LNCAP (cell line): ENCODE data around the gene SLC23A2.

Experiments
- TF ChIP-seq, protein P1 (sequence below): fragments of 450-650 bp; IDR thresholded peaks from 2 replicates; pipeline ENCODE4 v1.5.1; 2017; ENCODE audit warnings: mild to moderate bottlenecking

The SLC23A2 gene

DNA sequence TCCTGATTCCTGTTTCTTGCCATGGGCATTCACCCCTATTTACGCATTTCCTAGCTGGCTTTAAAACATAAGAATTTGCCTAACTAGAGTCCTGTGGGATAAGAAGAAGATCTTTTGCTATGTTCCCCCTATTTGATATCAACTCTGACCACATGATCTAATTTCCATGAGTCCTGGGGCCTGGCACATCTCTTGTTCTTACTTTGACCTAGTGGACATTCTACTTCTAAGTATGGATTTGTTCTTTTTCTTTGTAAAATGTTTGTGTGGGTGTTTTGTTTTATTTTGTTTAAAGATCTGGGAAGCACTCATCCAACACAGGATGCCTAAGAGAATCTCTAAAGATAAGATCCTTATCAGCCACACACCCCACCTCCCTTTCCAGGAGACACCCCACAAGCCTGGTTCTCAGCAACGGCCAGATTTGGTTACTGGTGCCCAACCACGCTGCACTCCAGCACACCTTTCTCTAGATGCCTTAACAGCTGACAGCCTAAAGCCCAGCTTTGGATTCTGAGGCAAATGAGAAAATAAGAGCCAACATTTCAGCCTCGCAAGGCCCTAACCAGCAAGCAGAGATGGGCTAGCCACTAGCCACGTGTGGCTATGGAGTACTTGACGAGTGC is 74.7 kb downstream of the SLC23A2 start:
- TF ChIP-seq, protein P1, sequence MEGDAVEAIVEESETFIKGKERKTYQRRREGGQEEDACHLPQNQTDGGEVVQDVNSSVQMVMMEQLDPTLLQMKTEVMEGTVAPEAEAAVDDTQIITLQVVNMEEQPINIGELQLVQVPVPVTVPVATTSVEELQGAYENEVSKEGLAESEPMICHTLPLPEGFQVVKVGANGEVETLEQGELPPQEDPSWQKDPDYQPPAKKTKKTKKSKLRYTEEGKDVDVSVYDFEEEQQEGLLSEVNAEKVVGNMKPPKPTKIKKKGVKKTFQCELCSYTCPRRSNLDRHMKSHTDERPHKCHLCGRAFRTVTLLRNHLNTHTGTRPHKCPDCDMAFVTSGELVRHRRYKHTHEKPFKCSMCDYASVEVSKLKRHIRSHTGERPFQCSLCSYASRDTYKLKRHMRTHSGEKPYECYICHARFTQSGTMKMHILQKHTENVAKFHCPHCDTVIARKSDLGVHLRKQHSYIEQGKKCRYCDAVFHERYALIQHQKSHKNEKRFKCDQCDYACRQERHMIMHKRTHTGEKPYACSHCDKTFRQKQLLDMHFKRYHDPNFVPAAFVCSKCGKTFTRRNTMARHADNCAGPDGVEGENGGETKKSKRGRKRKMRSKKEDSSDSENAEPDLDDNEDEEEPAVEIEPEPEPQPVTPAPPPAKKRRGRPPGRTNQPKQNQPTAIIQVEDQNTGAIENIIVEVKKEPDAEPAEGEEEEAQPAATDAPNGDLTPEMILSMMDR = no peak

- TF ChIP-seq, protein P1 = no peak
These were observed 75.3 kb downstream of the SLC23A2 start for GRCh38 chr20:4925842-4926530.

DNA sequence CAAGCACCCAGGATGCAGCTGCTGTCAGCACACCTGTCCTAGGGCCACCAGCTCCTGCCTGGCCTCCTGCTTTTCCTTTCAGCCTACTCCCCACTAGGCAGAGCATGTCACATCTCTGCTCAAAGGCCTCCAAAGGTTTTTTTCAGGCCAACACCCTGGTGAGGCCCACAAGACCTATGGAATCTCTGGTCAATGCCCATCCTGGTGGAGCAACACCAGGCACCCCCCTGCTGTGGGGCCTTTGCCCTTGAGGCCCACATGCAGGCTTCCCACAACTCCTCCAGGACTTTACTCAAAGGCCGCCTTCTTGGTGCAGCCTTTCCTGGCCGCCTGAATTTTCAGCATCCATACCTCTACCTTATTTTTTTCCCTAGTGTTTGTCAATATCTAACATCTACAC is 76.9 kb downstream of the SLC23A2 start:
- TF ChIP-seq, protein P1 = no peak

GRCh38 chr20:4924032-4924431 is 77.3 kb downstream of the SLC23A2 start:
- TF ChIP-seq, protein P1 = no peak

- TF ChIP-seq, protein P1 = no peak
These were observed 79.1 kb downstream of the SLC23A2 start for GRCh38 chr20:4922186-4922585.

DNA sequence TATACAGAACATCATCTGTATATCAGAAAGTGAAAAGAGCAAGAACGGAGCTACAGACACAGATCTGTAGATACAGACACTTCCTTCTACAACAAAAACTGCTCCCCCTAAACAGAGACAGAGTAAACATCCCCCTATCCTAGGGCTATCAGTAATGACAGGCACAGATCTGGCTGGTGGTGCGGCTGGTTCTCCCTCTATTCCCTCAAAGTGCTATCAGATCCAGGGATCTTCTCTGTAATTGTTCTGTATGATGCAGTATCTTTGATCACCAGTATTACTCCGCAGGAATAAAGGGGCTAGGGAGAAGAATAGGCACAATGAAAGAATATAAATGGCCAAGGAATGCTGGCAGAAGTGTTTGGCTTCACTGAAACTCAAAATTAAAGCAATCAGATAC is 80.7 kb downstream of the SLC23A2 start:
- TF ChIP-seq, protein P1 = no peak

- TF ChIP-seq, protein P1 = no peak
These were observed 81.2 kb downstream of the SLC23A2 start for GRCh38 chr20:4920131-4920530.
